ENCODE results near the gene FLYWCH1.

Gene FLYWCH1

GRCh38 chr16:2950773-2951172, 39.0 kb downstream of the FLYWCH1 start:
- no peak for DNase-seq (ENCODE audit: low spot score)

- no peak for DNase-seq (ENCODE audit: low spot score)
Observed at GRCh38 chr16:2952679-2953078, 40.9 kb downstream of the FLYWCH1 start.

GRCh38 chr16:2953706-2954627, 42.2 kb downstream of the FLYWCH1 start:
- DNase-seq (ENCODE audit: low spot score) = no peak

- DNase-seq (ENCODE audit: low spot score) = no peak
Observed at GRCh38 chr16:2954656-2955381, 43.1 kb downstream of the FLYWCH1 start.

GRCh38 chr16:2955438-2955778, 43.7 kb downstream of the FLYWCH1 start:
- DNase-seq (ENCODE audit: low spot score) = no peak

GRCh38 chr16:2955779-2956578, 44.2 kb downstream of the FLYWCH1 start:
- no peak for DNase-seq (ENCODE audit: low spot score)

- DNase-seq (ENCODE audit: low spot score) = no peak
Observed at GRCh38 chr16:2956579-2956956, 44.8 kb downstream of the FLYWCH1 start.

GRCh38 chr16:2959206-2959605, 47.5 kb downstream of the FLYWCH1 start:
- no peak for DNase-seq (ENCODE audit: low spot score)

- DNase-seq (ENCODE audit: low spot score) = no peak
Observed at GRCh38 chr16:2960183-2961010, 48.7 kb downstream of the FLYWCH1 start.

- DNase-seq (ENCODE audit: low spot score) = no peak
Observed at GRCh38 chr16:2962334-2963073, 50.8 kb downstream of the FLYWCH1 start.

- no peak for DNase-seq (ENCODE audit: low spot score)
Observed at GRCh38 chr16:2963074-2963722, 51.5 kb downstream of the FLYWCH1 start.

GRCh38 chr16:2963723-2964474, 52.2 kb downstream of the FLYWCH1 start, which contains the start of gene KREMEN2:
KREMEN2 (plus strand) TSS chr16:2964275; CDS start chr16:2964521, 246 bp downstream.
- DNase-seq (ENCODE audit: low spot score) = no peak

GRCh38 chr16:2964475-2965336, 53.0 kb downstream of the FLYWCH1 start:
- DNase-seq (ENCODE audit: low spot score) = no peak

- DNase-seq (ENCODE audit: low spot score) = no peak
Observed at GRCh38 chr16:2966043-2966807, 54.5 kb downstream of the FLYWCH1 start.

GRCh38 chr16:2966808-2967191, 55.1 kb downstream of the FLYWCH1 start:
- DNase-seq (ENCODE audit: low spot score) = no peak

GRCh38 chr16:2967211-2967631, 55.5 kb downstream of the FLYWCH1 start:
- no peak for DNase-seq (ENCODE audit: low spot score)

- DNase-seq (ENCODE audit: low spot score) = no peak
Observed at GRCh38 chr16:2967721-2968161, 56.0 kb downstream of the FLYWCH1 start.

GRCh38 chr16:2968368-2968737, 56.6 kb downstream of the FLYWCH1 start:
- no peak for DNase-seq (ENCODE audit: low spot score)
